ENCODE results near the gene CHN1.

The CHN1 gene

GRCh38 chr2:174877301-174877700, 127.9 kb downstream of the CHN1 start:
- TF ChIP-seq CTCF (IDR thresholded peaks at IDR 0.05; ENCODE audit: low read depth, low read length, poor library complexity, severe bottlenecking) (no peak), EZH2phosphoT487 (IDR thresholded peaks at IDR 0.05; ENCODE audit: borderline replicate concordance, low read length) (no peak)
- H3K4me3 ChIP-seq (ENCODE audit: low read length), result no peak overlapping the region

GRCh38 chr2:174874085-174874484, 131.1 kb downstream of the CHN1 start:
- no peaks in the 10 kb centered on the region for H3F3A ChIP-seq (ENCODE audit: control insufficient read depth, insufficient read depth)
- H3K4me2 ChIP-seq (ENCODE audit: low read length), result no peak overlapping the region
- no peaks in the 10 kb centered on the region for H3K27me3 ChIP-seq (ENCODE audit: control insufficient read depth, low read length)
- H3K4me1 ChIP-seq (ENCODE audit: control insufficient read depth, low read length), result no peaks in the 10 kb centered on the region
- H3K27ac ChIP-seq (ENCODE audit: low read depth, low read length), result no peak overlapping the region
- TF ChIP-seq EZH2phosphoT487 (IDR thresholded peaks at IDR 0.05; ENCODE audit: borderline replicate concordance, low read length) (no peak), CTCF (IDR thresholded peaks at IDR 0.05; ENCODE audit: low read depth, low read length, poor library complexity, severe bottlenecking) (no peak)
- no peak overlapping the region for H3K4me3 ChIP-seq (ENCODE audit: low read length)
- no peaks in the 10 kb centered on the region for H4K20me1 ChIP-seq (ENCODE audit: control insufficient read depth, insufficient read depth, low read depth, low read length)
- H3K36me3 ChIP-seq (ENCODE audit: control insufficient read depth, low read length), result no peaks in the 10 kb centered on the region
- no peaks in the 10 kb centered on the region for H3K79me2 ChIP-seq (ENCODE audit: control insufficient read depth, low read length)
- H3K9me3 ChIP-seq (ENCODE audit: control insufficient read depth, insufficient read depth, low read length), result no peaks in the 10 kb centered on the region
- no peaks in the 10 kb centered on the region for H3K9me2 ChIP-seq (replicated peaks; ENCODE audit: control insufficient read depth, low read length)

More at GRCh38 chr2:174877301-174877700, 127.9 kb downstream of the CHN1 start:
- H3K27ac ChIP-seq (ENCODE audit: low read depth, low read length), result no peak overlapping the region
- H3K9me2 ChIP-seq (replicated peaks; ENCODE audit: control insufficient read depth, low read length), result no peaks in the 10 kb centered on the region
- H3K27me3 ChIP-seq (ENCODE audit: control insufficient read depth, low read length), result no peaks in the 10 kb centered on the region
- H3K4me2 ChIP-seq (ENCODE audit: low read length), result no peak overlapping the region
- no peaks in the 10 kb centered on the region for H3K9me3 ChIP-seq (ENCODE audit: control insufficient read depth, insufficient read depth, low read length)
- H3K79me2 ChIP-seq (ENCODE audit: control insufficient read depth, low read length), result no peaks in the 10 kb centered on the region
- no peaks in the 10 kb centered on the region for H4K20me1 ChIP-seq (ENCODE audit: control insufficient read depth, insufficient read depth, low read depth, low read length)
- no peaks in the 10 kb centered on the region for H3K4me1 ChIP-seq (ENCODE audit: control insufficient read depth, low read length)
- no peaks in the 10 kb centered on the region for H3F3A ChIP-seq (ENCODE audit: control insufficient read depth, insufficient read depth)
- H3K36me3 ChIP-seq (ENCODE audit: control insufficient read depth, low read length), result no peaks in the 10 kb centered on the region

GRCh38 chr2:174873471-174873870, 131.7 kb downstream of the CHN1 start:
- H3K4me1 ChIP-seq (ENCODE audit: control insufficient read depth, low read length), result no peaks in the 10 kb centered on the region
- no peaks in the 10 kb centered on the region for H3K9me3 ChIP-seq (ENCODE audit: control insufficient read depth, insufficient read depth, low read length)
- no peak overlapping the region for H3K4me2 ChIP-seq (ENCODE audit: low read length)
- no peaks in the 10 kb centered on the region for H3F3A ChIP-seq (ENCODE audit: control insufficient read depth, insufficient read depth)
- no peak overlapping the region for H3K27ac ChIP-seq (ENCODE audit: low read depth, low read length)
- H3K27me3 ChIP-seq (ENCODE audit: control insufficient read depth, low read length), result no peaks in the 10 kb centered on the region; the same call in 1 of the 2 replicates
- H3K36me3 ChIP-seq (ENCODE audit: control insufficient read depth, low read length), result no peaks in the 10 kb centered on the region
- TF ChIP-seq EZH2phosphoT487 (IDR thresholded peaks at IDR 0.05; ENCODE audit: borderline replicate concordance, low read length), result no peak
- TF ChIP-seq CTCF (IDR thresholded peaks at IDR 0.05; ENCODE audit: low read depth, low read length, poor library complexity, severe bottlenecking), result no peak
- no peaks in the 10 kb centered on the region for H3K79me2 ChIP-seq (ENCODE audit: control insufficient read depth, low read length)
- H4K20me1 ChIP-seq (ENCODE audit: control insufficient read depth, insufficient read depth, low read depth, low read length), result no peaks in the 10 kb centered on the region
- H3K4me3 ChIP-seq (ENCODE audit: low read length), result no peak overlapping the region
- no peaks in the 10 kb centered on the region for H3K9me2 ChIP-seq (replicated peaks; ENCODE audit: control insufficient read depth, low read length)
